NCI-H187 treated with DMSO at 0.1 percent for 48 hours (cell line): ENCODE data around the gene PDXP.
"Not testable (repeated sequence)": the region's sequence is repeated elsewhere in the genome, so short reads cannot be mapped to it uniquely, and the experiment has no call there.

Experiments
- DNase-seq: peaks from one replicate; lab custom pipeline; 2025; lab: John Stamatoyannopoulos, UW

The PDXP gene

GRCh38 chr22:37674951-37675929 is 16.7 kb downstream of the PDXP start, which contains the start of gene LGALS1:
TSS of gene LGALS1 (plus strand) at chr22:37675636. CDS start at chr22:37675703, 67 bp downstream.
- no peak for DNase-seq

- no peak for DNase-seq
Measured at GRCh38 chr22:37675930-37676735, 17.6 kb downstream of the PDXP start.

DNA sequence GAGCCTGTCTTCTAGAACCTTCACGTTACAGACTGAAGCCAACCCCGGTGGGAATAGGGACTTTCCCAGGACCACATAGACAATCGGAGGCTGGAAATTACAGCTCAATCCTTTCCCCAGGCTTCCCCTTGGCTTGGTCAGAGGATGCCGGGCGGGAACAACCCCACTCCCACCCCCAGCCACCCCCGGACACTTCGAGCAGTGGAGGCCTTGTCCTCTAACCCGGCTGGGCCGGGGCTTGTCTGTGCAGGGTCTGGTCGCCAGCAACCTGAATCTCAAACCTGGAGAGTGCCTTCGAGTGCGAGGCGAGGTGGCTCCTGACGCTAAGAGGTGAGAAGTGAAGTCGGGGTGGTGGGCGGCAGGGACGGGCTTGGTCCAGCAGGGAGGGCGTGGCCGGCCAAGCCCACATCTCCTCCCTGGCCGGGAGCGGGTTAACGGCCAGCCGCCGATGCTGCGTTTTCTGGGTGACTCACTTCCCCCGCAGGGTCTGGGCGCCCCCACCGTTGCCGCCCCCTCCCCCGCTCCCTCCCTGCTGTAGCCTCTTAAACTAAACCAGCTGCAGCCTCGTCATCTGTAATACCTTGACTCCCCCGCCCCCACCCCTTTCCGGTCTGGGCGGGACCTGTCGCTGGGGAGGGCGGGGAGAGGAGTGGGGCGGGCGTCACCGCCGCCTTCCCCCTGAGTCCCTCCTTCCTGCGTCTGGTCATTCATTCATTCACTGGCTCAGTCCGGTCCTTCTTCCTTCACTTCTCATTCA is 18.4 kb downstream of the PDXP start:
- DNase-seq = peak; percentile 34

DNA sequence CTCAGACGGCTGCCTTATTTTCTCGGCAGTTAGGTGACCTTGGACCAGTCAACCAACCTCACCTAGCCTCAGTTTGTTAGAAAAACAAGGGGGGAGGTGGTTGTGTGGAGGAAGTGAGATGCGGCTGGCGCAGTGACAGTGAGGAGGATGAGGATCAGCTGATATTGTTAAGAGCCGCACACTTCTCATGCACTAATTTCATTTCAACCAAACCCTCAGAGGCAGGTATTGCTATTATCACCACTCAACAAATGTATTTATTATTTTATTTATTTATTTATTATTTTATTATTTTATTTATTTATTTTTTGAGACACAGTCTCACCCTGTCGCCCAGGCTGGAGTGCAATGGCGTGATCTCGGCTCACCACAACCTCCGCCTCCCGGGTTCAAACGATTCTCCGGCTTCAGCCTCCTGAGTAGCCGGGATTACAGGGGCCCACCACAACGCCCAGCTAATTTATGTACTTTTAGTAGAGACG is 19.0 kb downstream of the PDXP start:
- DNase-seq = no peak

- no peak for DNase-seq
Measured at GRCh38 chr22:37678372-37678771, 19.8 kb downstream of the PDXP start.

GRCh38 chr22:37679670-37680069 is 21.1 kb downstream of the PDXP start:
- DNase-seq = no peak

DNA sequence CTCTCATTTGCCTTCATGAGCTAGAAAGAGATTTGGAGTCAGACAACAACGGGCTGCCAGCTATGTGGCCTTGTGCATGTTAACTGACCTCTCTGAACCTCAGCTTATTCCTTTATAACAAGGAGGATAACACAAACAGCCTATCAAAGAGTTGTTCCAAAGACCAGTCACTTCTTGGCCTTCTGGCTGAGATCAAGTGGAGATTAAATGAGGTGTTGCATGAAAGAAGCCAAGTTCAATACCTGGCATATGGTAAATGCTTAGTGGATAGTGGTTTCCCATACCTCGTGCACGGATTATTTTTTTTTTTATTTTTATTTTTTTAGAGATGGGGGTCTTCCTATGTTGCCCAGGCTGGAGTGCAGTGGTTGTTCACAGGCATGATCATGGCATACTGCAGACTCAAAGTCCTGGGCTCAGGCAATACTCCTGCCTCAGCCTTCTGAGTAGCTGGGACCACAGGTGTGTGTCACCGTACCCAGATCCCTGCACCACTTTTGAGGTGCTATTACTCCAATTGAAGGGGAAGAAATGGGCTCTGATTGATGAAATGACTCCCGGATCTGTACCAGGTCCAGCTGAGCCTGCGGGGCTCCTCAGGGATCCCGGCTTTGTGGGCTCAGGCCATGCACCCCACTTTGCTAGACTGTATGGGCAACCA is 21.8 kb downstream of the PDXP start:
- DNase-seq = no peak

- no peak for DNase-seq
Measured at GRCh38 chr22:37681001-37681424, 22.5 kb downstream of the PDXP start.

GRCh38 chr22:37681556-37682049 is 23.1 kb downstream of the PDXP start:
- DNase-seq = no peak

DNA sequence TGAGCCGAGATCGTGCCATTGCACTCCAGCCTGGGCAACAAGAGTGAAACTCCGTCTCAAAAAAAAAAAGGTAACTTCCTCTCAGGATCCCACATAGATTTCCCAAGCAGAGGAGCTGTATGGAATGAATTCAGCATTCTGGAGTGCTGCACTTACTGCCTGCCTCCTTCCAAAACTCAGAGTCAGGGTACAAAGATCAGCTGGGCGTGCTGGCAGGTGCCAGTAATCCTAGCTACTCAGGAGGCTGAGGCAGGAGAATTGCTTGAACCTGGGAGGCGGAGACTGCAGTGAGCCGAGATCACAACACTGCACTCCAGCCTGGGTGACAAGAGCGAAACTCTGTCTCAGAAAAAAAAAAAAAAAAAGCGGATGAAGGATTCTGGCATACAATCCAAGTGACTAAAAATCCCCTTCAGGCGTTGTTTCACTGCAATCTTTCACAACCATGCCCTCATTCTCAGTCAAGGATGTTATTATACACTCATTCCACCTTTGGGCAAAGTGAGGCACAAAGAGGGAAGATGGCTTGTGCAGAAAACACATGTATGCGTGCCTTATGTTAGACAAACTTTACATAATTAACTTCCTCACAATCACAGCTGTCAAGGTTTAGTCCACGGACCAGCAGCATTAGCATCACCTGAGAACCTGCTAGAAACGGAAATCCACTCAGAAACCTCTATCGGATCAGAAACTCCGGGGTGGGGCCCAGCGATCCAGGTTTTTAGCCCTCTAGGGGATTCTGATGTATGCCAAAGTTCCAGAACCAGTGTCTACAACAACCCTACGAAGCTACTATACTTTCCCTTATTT is 26.5 kb downstream of the PDXP start:
- DNase-seq = no peak

- peak; percentile 25 for DNase-seq
Measured at GRCh38 chr22:37686002-37686982, 27.8 kb downstream of the PDXP start, which contains the start of gene NOL12. TSS of gene NOL12 (plus strand) at chr22:37686343. CDS start at chr22:37686393, 50 bp downstream.

DNA sequence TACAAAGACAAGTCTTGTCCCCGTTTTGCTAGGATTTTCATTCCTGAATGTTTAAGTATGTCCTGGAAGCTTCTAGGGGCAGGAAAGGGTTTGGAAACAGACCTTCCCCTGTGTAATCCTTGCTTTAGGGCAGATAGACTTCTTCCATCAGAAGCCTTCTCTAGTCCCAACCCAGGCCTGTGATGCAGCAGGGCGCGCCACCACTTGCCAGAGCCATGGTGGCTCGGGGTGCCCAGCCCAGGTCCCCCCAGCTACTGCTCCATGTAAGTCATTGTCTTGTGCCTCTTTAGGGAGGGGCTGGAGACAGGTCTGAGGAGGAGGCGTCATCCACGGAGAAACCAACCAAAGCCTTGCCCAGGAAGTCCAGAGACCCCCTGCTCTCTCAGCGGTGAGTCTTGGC is 31.9 kb downstream of the PDXP start:
- DNase-seq = no peak

DNA sequence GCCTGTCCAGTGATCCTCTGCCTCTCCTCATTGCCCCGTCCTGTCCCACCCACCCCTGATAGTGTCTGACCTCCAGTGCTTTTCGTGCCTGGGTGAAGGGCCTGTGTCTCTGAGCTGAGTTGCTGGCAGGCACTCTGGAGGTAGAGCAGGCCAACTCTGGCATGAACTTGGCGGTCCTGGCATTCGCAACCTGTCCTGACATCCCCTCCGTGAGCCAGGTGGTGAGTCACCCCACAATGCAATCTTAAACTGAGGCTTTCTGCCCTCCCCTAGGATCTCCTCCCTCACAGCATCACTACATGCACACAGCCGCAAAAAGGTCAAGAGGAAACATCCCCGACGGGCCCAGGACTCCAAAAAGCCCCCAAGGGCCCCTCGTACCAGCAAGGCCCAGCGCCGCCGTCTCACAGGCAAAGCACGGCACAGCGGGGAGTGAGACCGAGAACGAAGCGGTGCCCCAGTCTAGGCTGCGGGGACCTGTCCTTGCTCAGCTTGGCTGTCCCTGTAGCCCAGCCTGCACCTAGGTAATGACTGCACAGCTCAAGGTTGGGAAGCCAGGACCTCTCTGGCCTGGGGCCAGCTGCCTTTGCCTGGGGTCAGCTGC is 32.5 kb downstream of the PDXP start:
- DNase-seq = no peak

GRCh38 chr22:37692627-37693285 is 34.2 kb downstream of the PDXP start:
- no peak for DNase-seq

DNA sequence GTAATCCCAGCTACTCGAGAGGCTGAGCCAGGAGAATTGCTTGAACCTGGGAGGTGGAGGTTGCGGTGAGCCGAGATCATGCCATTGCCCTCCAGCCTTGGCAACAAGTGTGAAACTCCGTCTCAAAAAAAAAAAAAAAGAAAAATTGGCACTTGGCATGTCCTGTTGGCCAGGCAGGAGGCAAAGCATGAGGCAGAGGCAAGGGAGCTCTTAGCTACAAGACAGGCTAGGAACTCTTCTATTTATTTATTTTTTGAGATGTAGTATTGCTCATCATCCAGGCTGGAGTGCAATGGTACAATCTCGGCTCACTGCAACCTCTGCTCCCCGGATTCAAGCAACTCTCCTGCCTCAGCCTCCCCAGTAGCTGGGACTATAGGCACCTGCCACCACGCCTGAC is 35.6 kb downstream of the PDXP start:
- DNase-seq = not testable (repeated sequence)

DNA sequence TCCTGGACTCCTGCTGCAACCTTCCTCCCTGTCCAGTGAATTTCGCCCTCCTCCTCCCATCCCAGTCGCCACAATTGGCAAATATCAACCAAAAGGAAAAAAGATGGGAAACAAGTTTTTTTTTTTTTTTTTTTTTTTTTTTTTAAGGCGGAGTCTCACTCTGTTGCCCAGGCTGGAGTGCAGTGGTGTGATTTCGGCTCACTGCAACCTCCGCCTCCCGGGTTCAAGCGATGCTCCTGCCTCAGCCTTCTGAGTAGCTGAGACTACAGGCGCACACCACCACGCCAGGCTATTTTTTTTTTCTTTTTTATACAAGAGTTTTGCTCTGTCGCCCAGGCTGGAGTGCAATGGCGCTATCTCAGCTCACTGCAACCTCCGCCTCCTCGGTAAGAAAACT is 37.7 kb downstream of the PDXP start:
- DNase-seq = not testable (repeated sequence)

DNA sequence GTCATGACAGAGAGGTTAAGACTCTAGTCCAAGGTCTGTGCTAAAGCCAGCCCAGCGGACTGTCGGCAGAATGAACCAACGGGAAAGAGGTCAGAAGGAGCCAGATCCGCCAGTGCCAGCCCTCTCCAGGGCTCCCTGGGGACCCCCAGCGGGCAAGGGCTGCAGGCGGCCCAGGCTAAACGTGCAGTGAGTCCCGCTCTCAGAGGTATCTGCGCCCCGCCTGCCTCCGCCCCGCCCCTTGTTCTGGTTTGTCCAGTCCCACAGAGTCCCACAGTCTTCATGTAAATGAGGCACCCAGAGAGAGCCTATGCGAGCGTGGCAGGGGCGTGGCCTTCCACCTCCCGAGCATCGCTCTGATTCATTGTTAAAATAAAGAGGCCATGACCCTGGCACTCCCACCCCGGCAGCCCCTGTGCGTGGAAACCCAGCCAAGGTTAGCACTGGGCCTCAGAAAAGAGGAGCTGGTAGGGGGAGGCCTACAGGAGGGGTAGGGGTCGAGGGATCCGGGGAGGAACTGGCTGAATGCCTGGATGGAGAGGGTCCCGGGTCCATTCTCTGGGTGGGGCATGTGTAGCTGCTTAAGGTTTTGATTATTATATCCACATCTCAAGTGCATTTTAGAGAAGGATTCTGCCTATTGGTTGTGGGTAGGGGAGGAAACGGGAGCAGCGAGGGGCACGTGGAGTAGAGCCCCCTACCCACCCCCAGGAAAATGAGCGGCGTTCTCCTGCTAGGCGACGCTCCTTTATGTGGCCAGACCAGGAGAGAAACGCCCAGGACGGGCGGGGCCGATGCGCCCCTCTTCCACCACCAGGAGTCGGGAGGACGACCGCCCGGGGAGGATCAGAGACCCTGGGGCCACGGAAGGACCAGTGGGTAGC is 38.4 kb downstream of the PDXP start, which contains the start of gene TRIOBP:
Gene TRIOBP, plus strand, starts transcription at position 392 of the 881 bp plus-strand sequence. CDS start 4,318 bp downstream, outside the sequence.
- peak; percentile 81 for DNase-seq
